NB4 (cell line): ENCODE results near the gene ALDH5A1.

ENCODE experiments used
- DNase-seq: peaks from one replicate; pipeline ENCODE4 v3.0.0; 2010; ENCODE audit warnings: low read depth
- H3K4me3 ChIP-seq: one replicate; pipeline ENCODE4 v1.5.1; 2011; ENCODE audit warnings: mild to moderate bottlenecking, low read depth, low read length, moderate library complexity
- CTCF ChIP-seq: IDR thresholded peaks from one replicate; pipeline ENCODE4 v1.5.1; 2012; ENCODE audit warnings: low read depth, low read length
- MYC ChIP-seq: IDR thresholded peaks from 2 replicates; pipeline ENCODE4 v1.6.1; 2011; ENCODE audit warnings: low read depth, low read length
- POLR2A ChIP-seq: IDR thresholded peaks from 2 replicates; pipeline ENCODE4 v1.6.1; 2011; ENCODE audit warnings: mild to moderate bottlenecking; ENCODE audit not compliant: insufficient read length; ENCODE audit errors: extremely low read depth
- TF ChIP-seq, protein P1 (sequence below): IDR thresholded peaks from 2 replicates; pipeline ENCODE4 v1.6.1; 2011; ENCODE audit warnings: low read depth, low read length

The ALDH5A1 gene

GRCh38 chr6:24546439-24546838 is 51.7 kb downstream of the ALDH5A1 start:
- H3K4me3 ChIP-seq, result no peak overlapping the region
- no peak for TF ChIP-seq MYC
- TF ChIP-seq CTCF, result no peak
- no peak for TF ChIP-seq POLR2A
- TF ChIP-seq, protein P1, sequence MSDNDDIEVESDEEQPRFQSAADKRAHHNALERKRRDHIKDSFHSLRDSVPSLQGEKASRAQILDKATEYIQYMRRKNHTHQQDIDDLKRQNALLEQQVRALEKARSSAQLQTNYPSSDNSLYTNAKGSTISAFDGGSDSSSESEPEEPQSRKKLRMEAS, result no peak
- no peak for DNase-seq

- TF ChIP-seq MYC (no peak), POLR2A (no peak), CTCF (no peak)
- TF ChIP-seq, protein P1, result no peak
- no peak overlapping the region for H3K4me3 ChIP-seq
- DNase-seq, result peak; percentile 26
Measured at GRCh38 chr6:24547243-24547642, 52.5 kb downstream of the ALDH5A1 start.

- TF ChIP-seq, protein P1, result no peak
- TF ChIP-seq MYC (no peak), CTCF (no peak), POLR2A (no peak)
- H3K4me3 ChIP-seq, result no peak overlapping the region
- no peak for DNase-seq
Measured at GRCh38 chr6:24549158-24549557, 54.4 kb downstream of the ALDH5A1 start.

GRCh38 chr6:24549674-24550353 is 55.0 kb downstream of the ALDH5A1 start:
- DNase-seq, result no peak

DNA sequence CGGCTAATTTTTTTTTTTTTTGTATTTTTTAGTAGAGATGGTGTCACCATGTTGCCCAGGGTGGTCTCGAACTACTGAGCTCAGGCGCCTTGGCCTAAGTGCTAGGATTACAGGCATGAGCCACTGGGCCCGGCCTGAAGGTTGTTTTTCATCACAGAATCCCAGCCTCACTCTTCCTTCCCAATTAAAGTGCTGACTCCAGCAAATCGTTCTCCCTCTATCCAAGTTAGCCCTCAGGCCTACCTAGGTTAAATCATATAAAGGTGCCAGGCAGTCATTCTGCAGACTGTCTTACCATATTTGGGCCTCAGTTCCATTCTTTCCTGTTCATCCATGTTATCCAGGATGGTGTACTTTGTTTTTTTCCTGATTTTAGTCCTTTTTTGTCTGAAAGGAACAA is 56.4 kb downstream of the ALDH5A1 start:
- TF ChIP-seq CTCF (no peak), POLR2A (no peak), MYC (no peak)
- TF ChIP-seq, protein P1, result no peak
- no peak overlapping the region for H3K4me3 ChIP-seq
- DNase-seq, result no peak

More at GRCh38 chr6:24549674-24550353, 55.0 kb downstream of the ALDH5A1 start:
- TF ChIP-seq CTCF, result no peak
- no peak for TF ChIP-seq MYC
- TF ChIP-seq POLR2A, result no peak
- TF ChIP-seq, protein P1, result no peak
- no peak overlapping the region for H3K4me3 ChIP-seq
